ENCODE data around the gene KIR2DL1.
"Not testable (repeated sequence)": the region's sequence is repeated elsewhere in the genome, so short reads cannot be mapped to it uniquely, and the experiment has no call there.

GRCh38 chr19:54828064-54828463 is 58.5 kb downstream of the KIR2DL1 start:
- not testable (repeated sequence) for TF ChIP-seq CTCF (IDR thresholded peaks at IDR 0.05 in 2 of 3, conservative IDR thresholded peaks at IDR 0.05 in 1 of 3; ENCODE audit: control insufficient read depth in 2 of 3, extremely low read depth in 1 of 3, insufficient read depth in 1 of 3, low read depth in 3 of 3, low read length in 3 of 3); MAX (IDR thresholded peaks at IDR 0.05; ENCODE audit: low read depth, low read length); NFYA (IDR thresholded peaks at IDR 0.05; ENCODE audit: borderline replicate concordance, low read depth, low read length); EZH2 (IDR thresholded peaks at IDR 0.05; ENCODE audit: borderline replicate concordance, control insufficient read depth, low read depth, low read length); CEBPB (IDR thresholded peaks at IDR 0.05; ENCODE audit: borderline replicate concordance in 1 of 2, low read depth in 2 of 2, low read length in 2 of 2); PML (IDR thresholded peaks at IDR 0.05; ENCODE audit: low read length); RAD21 (IDR thresholded peaks at IDR 0.05; ENCODE audit: insufficient read depth, low read depth, low read length); CREB1 (IDR thresholded peaks at IDR 0.05; ENCODE audit: low read depth)
- TF ChIP-seq, protein P1, sequence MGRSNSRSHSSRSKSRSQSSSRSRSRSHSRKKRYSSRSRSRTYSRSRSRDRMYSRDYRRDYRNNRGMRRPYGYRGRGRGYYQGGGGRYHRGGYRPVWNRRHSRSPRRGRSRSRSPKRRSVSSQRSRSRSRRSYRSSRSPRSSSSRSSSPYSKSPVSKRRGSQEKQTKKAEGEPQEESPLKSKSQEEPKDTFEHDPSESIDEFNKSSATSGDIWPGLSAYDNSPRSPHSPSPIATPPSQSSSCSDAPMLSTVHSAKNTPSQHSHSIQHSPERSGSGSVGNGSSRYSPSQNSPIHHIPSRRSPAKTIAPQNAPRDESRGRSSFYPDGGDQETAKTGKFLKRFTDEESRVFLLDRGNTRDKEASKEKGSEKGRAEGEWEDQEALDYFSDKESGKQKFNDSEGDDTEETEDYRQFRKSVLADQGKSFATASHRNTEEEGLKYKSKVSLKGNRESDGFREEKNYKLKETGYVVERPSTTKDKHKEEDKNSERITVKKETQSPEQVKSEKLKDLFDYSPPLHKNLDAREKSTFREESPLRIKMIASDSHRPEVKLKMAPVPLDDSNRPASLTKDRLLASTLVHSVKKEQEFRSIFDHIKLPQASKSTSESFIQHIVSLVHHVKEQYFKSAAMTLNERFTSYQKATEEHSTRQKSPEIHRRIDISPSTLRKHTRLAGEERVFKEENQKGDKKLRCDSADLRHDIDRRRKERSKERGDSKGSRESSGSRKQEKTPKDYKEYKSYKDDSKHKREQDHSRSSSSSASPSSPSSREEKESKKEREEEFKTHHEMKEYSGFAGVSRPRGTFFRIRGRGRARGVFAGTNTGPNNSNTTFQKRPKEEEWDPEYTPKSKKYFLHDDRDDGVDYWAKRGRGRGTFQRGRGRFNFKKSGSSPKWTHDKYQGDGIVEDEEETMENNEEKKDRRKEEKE (IDR thresholded peaks at IDR 0.05), result not testable (repeated sequence)
- TF ChIP-seq, protein P2, sequence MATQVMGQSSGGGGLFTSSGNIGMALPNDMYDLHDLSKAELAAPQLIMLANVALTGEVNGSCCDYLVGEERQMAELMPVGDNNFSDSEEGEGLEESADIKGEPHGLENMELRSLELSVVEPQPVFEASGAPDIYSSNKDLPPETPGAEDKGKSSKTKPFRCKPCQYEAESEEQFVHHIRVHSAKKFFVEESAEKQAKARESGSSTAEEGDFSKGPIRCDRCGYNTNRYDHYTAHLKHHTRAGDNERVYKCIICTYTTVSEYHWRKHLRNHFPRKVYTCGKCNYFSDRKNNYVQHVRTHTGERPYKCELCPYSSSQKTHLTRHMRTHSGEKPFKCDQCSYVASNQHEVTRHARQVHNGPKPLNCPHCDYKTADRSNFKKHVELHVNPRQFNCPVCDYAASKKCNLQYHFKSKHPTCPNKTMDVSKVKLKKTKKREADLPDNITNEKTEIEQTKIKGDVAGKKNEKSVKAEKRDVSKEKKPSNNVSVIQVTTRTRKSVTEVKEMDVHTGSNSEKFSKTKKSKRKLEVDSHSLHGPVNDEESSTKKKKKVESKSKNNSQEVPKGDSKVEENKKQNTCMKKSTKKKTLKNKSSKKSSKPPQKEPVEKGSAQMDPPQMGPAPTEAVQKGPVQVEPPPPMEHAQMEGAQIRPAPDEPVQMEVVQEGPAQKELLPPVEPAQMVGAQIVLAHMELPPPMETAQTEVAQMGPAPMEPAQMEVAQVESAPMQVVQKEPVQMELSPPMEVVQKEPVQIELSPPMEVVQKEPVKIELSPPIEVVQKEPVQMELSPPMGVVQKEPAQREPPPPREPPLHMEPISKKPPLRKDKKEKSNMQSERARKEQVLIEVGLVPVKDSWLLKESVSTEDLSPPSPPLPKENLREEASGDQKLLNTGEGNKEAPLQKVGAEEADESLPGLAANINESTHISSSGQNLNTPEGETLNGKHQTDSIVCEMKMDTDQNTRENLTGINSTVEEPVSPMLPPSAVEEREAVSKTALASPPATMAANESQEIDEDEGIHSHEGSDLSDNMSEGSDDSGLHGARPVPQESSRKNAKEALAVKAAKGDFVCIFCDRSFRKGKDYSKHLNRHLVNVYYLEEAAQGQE (IDR thresholded peaks at IDR 0.05; ENCODE audit: low read depth, low read length), result not testable (repeated sequence)
- TF ChIP-seq, protein P3, sequence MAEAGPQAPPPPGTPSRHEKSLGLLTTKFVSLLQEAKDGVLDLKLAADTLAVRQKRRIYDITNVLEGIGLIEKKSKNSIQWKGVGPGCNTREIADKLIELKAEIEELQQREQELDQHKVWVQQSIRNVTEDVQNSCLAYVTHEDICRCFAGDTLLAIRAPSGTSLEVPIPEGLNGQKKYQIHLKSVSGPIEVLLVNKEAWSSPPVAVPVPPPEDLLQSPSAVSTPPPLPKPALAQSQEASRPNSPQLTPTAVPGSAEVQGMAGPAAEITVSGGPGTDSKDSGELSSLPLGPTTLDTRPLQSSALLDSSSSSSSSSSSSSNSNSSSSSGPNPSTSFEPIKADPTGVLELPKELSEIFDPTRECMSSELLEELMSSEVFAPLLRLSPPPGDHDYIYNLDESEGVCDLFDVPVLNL (IDR thresholded peaks at IDR 0.05; ENCODE audit: low read depth, low read length), result not testable (repeated sequence)
- TF ChIP-seq, protein P4, sequence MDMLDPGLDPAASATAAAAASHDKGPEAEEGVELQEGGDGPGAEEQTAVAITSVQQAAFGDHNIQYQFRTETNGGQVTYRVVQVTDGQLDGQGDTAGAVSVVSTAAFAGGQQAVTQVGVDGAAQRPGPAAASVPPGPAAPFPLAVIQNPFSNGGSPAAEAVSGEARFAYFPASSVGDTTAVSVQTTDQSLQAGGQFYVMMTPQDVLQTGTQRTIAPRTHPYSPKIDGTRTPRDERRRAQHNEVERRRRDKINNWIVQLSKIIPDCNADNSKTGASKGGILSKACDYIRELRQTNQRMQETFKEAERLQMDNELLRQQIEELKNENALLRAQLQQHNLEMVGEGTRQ (IDR thresholded peaks at IDR 0.05; ENCODE audit: borderline replicate concordance, low read depth, low read length), result not testable (repeated sequence)
